Suprapubic skin (tissue), 4 donors: ENCODE measurements around the gene UGCG. TPM values are rescaled to one million over a fixed set of nuclear protein-coding genes. Genes with fewer than 3 reads are reported as not detected.

Experiments used
- DNase-seq, 2 donors: peaks; one replicate each; pipeline ENCODE4 v3.0.0-alpha.2; 2019; ENCODE audit warnings: low spot score in 2 of 2
- H3K27ac ChIP-seq: fragments of 200-600 bp; sonication (generic); one replicate; pipeline ENCODE4 v1.5.1; 2019
- H3K27me3 ChIP-seq: fragments of 200-600 bp; sonication (generic); one replicate; pipeline ENCODE4 v1.5.1; 2019
- H3K36me3 ChIP-seq: fragments of 200-600 bp; sonication (generic); one replicate; pipeline ENCODE4 v1.5.1; 2019
- H3K4me1 ChIP-seq: fragments of 200-600 bp; sonication (generic); one replicate; pipeline ENCODE4 v1.5.1; 2019
- H3K4me3 ChIP-seq: fragments of 200-600 bp; sonication (generic); one replicate; pipeline ENCODE4 v1.5.1; 2019; ENCODE audit warnings: mild to moderate bottlenecking
- H3K9me3 ChIP-seq: fragments of 200-600 bp; sonication (generic); one replicate; pipeline ENCODE4 v1.5.1; 2019
- EP300 ChIP-seq: sonication (generic); formaldehyde crosslinking; IDR thresholded peaks from one replicate; pipeline ENCODE4 v1.6.1; 2017; ENCODE audit warnings: antibody characterized with exemption
- POLR2A ChIP-seq, 2 donors: fragments of 450-650 bp; IDR thresholded peaks; one replicate each; pipeline ENCODE4 v1.6.1; 2017; ENCODE audit warnings: antibody characterized with exemption in 2 of 2, mild to moderate bottlenecking in 2 of 2, moderate library complexity in 2 of 2
- POLR2AphosphoS5 ChIP-seq, 3 donors: sonication (generic); formaldehyde crosslinking; IDR thresholded peaks; one replicate each; pipeline ENCODE4 v1.6.1; 2017; ENCODE audit warnings: antibody characterized with exemption in 3 of 3
- WGBS: methylation state at CpG from one replicate; pipeline ENCODE4 v1.1.5; 2018; 5-methylcytosine and 5-hydroxymethylcytosine counted together
- total RNA-seq, 4 donors: library from RNA; depleted of rRNA; stranded (reverse); fragments of >200 nt; gene quantifications; one replicate each; pipeline ENCODE4 v1.1.0, GENCODE V29; 2016
- TF ChIP-seq, protein P1 (sequence below), 2 donors: fragments of 200-600 bp in 1 of 2; fragments of 450-650 bp in 1 of 2; sonication (generic) in 1 of 2; IDR thresholded peaks; one replicate each; pipeline ENCODE4 v1.5.1; 2016 to 2019; ENCODE audit warnings: antibody characterized with exemption in 2 of 2, mild to moderate bottlenecking in 1 of 2, moderate library complexity in 1 of 2

Gene UGCG
- total RNA-seq, 4 donors from 2014 or later: 50.0 to 134 (median 99.8) TPM

DNA sequence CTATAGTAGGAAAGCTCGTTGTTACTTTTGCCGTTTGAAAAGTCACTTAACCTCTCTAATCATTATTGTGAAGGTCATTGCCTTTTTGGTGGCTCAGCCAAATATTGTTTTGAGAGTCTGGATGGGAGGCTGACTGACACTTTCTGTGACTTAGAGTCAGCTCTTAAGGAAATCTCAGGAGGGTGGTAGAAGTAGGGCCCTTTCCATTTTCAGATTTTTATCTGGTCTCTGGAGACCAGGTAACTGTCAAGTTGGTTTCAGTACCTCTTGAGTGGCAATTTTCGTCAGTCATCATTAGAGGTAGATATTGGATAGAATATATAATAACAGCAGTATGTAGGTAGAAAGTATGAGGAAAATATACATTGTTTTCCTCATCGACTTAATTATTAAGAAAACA, 23.3 kb downstream of the UGCG start:
- no peak for DNase-seq
- Histone ChIP-seq H3K36me3 (peaks cover 17% of the 10 kb centered on the region), H3K27ac (no peak overlapping the region), H3K4me3 (no peak overlapping the region), H3K9me3 (no peaks in the 10 kb centered on the region), H3K4me1 (peaks cover 19% of the 10 kb centered on the region), H3K27me3 (no peaks in the 10 kb centered on the region)
- WGBS: 86% methylated on average over 4 of the region's 4 CpGs
- TF ChIP-seq EP300 (no peak), POLR2A (IDR thresholded peaks at IDR 0.05) (no peak), POLR2AphosphoS5 (IDR thresholded peaks at IDR 0.05) (no peak)
- TF ChIP-seq, protein P1, sequence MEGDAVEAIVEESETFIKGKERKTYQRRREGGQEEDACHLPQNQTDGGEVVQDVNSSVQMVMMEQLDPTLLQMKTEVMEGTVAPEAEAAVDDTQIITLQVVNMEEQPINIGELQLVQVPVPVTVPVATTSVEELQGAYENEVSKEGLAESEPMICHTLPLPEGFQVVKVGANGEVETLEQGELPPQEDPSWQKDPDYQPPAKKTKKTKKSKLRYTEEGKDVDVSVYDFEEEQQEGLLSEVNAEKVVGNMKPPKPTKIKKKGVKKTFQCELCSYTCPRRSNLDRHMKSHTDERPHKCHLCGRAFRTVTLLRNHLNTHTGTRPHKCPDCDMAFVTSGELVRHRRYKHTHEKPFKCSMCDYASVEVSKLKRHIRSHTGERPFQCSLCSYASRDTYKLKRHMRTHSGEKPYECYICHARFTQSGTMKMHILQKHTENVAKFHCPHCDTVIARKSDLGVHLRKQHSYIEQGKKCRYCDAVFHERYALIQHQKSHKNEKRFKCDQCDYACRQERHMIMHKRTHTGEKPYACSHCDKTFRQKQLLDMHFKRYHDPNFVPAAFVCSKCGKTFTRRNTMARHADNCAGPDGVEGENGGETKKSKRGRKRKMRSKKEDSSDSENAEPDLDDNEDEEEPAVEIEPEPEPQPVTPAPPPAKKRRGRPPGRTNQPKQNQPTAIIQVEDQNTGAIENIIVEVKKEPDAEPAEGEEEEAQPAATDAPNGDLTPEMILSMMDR (IDR thresholded peaks at IDR 0.05): no peak

DNA sequence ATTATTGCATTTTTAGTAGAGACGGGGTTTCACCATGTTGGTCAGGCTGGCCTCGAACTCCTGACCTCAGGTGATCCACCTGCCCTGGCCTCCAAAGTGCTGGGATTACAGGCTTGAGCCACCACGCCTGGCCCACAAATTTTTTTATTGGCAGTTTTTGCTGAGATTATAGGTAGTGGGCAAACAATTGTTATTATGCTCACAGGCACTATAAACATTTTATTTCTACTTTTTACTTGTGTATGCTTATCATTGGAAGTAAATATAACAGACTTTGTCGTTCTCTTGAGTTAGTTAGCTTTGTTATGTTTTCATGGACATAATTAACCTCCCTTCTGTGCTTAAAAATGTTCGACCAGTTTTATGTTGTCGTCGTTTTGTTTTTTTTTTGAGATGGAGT, 23.9 kb downstream of the UGCG start:
- Histone ChIP-seq H3K9me3 (no peaks in the 10 kb centered on the region), H3K27me3 (no peaks in the 10 kb centered on the region), H3K36me3 (peaks cover 22% of the 10 kb centered on the region), H3K27ac (no peak overlapping the region), H3K4me1 (peaks cover 17% of the 10 kb centered on the region), H3K4me3 (no peak overlapping the region)
- DNase-seq: no peak
- TF ChIP-seq EP300: no peak
- TF ChIP-seq, protein P1 (IDR thresholded peaks at IDR 0.05): no peak
- no peak for TF ChIP-seq POLR2AphosphoS5 (IDR thresholded peaks at IDR 0.05)
- TF ChIP-seq POLR2A (IDR thresholded peaks at IDR 0.05): no peak
- 97% methylated on average over 7 of the region's 7 CpGs for WGBS

DNA sequence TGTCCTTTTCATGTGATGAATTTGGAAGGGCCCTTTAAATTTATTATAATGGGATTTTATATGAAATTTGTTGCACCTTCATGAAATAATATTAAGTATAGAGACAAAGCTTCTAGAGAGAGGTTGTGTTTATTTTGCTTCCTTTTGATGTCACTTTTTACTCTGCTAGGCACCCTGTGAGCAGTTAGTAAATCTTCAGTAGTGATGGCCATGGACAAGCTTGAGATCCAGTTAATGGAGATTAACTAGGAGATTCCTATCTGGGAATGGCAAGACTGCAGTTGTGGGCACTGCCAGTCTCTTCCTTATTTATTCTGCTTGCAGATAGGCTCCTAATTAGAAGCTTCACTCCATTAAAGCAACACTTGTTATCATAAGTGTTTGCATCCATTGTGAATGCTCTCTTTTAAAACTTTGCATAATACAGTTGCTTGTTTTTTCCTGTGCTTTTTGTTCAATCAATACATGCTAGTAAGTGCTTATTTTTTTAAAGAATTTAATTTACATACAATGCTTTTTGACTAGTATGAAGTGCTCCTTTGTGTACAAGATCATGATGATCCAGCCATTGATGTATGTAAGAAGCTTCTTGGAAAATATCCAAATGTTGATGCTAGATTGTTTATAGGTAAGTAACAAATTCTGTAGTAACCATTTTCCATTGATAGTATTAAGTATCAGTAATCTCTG, 25.9 kb downstream of the UGCG start:
- Histone ChIP-seq H3K27me3 (no peaks in the 10 kb centered on the region), H3K4me1 (peaks cover 26% of the 10 kb centered on the region), H3K4me3 (no peak overlapping the region), H3K36me3 (peaks cover 22% of the 10 kb centered on the region), H3K9me3 (no peaks in the 10 kb centered on the region), H3K27ac (no peak overlapping the region)
- no peak for DNase-seq
- TF ChIP-seq POLR2AphosphoS5 (IDR thresholded peaks at IDR 0.05) (no peak), EP300 (no peak), POLR2A (IDR thresholded peaks at IDR 0.05) (no peak)
- TF ChIP-seq, protein P1 (IDR thresholded peaks at IDR 0.05): no peak

DNA sequence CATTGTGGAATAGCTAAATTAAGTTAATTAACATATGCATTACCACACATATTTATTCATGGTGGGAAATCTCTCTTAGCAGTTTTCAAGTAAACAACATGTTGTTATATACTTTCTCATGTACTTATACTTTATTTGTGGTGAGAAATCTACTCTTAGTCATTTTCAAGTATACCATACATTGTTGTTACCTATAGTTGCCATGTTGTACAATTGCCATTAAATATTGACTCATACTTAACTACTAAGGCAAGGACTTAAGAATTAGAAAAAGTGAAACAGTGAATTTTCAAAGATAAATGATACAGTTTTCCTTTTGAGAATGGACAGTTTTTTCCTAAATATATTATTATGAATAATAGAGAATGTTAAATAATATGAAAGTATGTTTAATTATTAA, 27.7 kb downstream of the UGCG start:
- Histone ChIP-seq H3K27ac (no peak overlapping the region), H3K9me3 (no peaks in the 10 kb centered on the region), H3K27me3 (no peaks in the 10 kb centered on the region), H3K36me3 (peaks cover 18% of the 10 kb centered on the region), H3K4me1 (peaks cover 26% of the 10 kb centered on the region), H3K4me3 (no peak overlapping the region)
- no peak for DNase-seq
- TF ChIP-seq POLR2A (IDR thresholded peaks at IDR 0.05) (no peak), EP300 (no peak), POLR2AphosphoS5 (IDR thresholded peaks at IDR 0.05) (no peak)
- TF ChIP-seq, protein P1 (IDR thresholded peaks at IDR 0.05): no peak

- no peak overlapping the region for H3K4me3 ChIP-seq
- no peak for DNase-seq
- H3K27me3 ChIP-seq: no peaks in the 10 kb centered on the region
- no peak for TF ChIP-seq POLR2AphosphoS5 (IDR thresholded peaks at IDR 0.05)
- TF ChIP-seq, protein P1 (IDR thresholded peaks at IDR 0.05): no peak
- no peak for TF ChIP-seq EP300
- no peak for TF ChIP-seq POLR2A (IDR thresholded peaks at IDR 0.05)
- peaks cover 17% of the 10 kb centered on the region for H3K36me3 ChIP-seq
- peaks cover 26% of the 10 kb centered on the region for H3K4me1 ChIP-seq
- H3K27ac ChIP-seq: peak overlapping the region; percentile 11
- 71% methylated on average over 7 of the region's 7 CpGs for WGBS
- H3K9me3 ChIP-seq: no peaks in the 10 kb centered on the region
Observed at GRCh38 chr9:111925017-111925770, 28.6 kb downstream of the UGCG start.
